Esophagus mucosa (tissue), 1 donor: ENCODE data around the gene NUP153. TPM values are rescaled to one million over a fixed set of nuclear protein-coding genes. Genes with fewer than 3 reads are reported as not detected.
A peak's percentile ranks its signal among the peaks of the same experiment; 100 is the strongest.
"Not testable (repeated sequence)": the region's sequence is repeated elsewhere in the genome, so short reads cannot be mapped to it uniquely, and the experiment has no call there.

ENCODE experiments used
- ATAC-seq: fragments of 200-7000 bp; cut with Tn5 transposase; one replicate; pipeline ENCODE4 v1.9.1; 2020
- total RNA-seq: library from RNA; stranded (reverse); gene quantifications from one replicate; pipeline ENCODE4 v1.2.4, GENCODE V29; 2023
- donor health status: DM: yes; HTN: yes; CAD: no.

Gene NUP153
- total RNA-seq, 1 donor from 2014 or later: 30.2 TPM

DNA sequence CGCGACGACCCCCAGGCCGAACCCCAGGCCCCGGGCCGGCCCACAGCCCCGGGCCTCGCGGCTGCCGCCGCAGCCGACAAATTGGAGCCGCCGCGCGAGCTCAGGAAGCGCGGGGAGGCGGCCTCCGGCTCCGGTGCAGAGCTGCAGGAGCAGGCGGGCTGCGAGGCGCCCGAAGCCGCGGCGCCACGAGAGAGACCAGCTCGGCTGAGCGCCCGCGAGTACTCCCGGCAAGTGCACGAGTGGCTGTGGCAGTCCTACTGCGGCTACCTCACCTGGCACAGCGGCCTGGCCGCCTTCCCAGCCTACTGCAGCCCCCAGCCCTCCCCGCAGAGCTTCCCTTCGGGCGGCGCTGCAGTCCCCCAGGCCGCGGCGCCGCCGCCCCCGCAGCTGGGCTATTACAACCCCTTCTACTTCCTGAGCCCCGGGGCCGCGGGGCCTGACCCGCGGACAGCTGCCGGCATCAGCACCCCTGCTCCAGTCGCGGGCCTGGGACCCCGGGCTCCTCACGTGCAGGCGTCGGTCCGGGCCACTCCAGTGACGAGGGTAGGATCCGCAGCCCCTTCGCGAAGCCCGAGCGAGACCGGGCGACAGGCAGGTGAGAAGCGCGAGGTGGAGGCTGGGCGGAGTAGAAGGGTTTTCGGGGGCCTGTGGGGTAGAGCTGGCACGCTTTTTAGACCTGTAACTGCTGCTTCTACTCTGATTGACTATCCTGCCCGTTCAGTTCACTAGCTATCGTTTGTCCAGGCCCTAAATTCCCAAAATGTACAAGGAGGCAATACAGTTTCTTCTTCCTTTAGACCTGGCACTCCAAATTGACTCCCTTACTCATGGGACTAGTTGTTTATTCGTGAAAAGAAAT, 106.0 kb downstream of the NUP153 start:
- peak; percentile 59 for ATAC-seq

DNA sequence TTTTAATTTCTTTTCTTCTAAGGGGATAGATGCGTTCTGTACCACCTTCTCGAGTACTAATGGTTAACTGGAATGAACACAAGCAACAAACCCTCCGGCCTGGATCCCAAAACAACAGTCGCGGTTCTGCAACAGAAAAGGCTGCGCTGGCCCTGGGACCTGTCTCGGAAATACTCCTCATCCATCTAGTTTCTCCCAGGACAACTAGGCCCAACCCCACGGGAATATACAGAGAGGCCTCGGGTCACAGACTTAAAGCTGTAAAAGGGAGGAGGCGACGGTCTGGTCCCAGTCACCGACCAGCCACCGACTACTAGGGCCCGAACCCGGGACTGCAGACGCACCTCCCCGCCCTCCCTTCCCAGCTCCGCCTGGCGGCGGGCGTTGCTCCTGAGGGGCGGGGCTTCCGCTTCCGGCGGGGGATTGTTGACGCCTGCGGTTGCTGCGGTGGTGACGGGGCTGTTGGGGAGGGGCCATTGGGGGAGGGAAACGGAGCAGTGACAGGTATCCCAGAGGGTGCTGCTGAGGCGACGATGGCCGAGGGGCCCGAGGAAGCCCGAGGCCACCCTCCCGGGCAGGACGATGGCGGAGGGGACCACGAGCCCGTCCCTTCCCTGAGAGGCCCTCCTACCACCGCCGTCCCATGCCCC, 106.7 kb downstream of the NUP153 start, which contains the start of gene FAM8A1:
TSS of gene FAM8A1 (plus strand) at position 426 of the 650 bp plus-strand sequence. CDS start at position 534, 108 bp downstream.
- ATAC-seq: peak; percentile 98

DNA sequence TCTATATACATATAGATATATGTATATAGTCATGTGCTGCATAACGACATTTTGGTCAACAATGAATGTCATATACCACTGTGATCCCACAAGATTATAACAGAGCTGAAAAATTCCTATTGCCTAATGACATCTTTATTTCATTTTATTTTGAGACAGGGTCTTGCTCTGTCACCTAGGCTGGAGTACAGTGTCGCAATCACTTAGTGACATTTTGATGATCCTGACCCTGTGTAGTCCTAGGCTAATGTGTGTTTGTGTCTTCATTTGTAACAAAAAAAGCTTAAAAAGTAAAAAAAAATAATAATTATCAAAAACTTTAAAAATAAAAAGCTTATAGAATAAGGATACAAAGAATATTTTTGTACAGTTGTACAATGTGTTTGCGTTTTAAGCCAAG, 110.6 kb downstream of the NUP153 start:
- no peak for ATAC-seq

DNA sequence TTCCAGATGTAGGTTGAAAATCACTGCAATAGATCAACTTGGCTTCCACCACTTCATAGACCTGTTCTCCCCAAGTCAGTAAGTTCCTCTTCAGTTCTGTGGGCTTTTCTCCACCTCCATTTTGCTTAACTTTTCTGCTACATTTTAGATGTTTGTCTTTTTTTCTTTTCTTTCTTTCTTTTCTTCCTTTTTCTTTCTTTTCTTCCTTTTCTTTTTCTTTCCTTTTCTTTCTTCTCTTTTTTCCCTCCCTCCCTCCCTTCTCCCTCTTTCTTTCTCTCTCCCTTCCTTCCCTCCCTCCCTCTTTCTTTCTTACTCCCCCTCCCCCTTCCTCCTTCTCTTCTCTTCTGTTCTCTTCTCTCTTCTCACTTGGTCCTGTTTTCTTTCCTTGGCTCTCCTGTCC, 113.5 kb downstream of the NUP153 start:
- no peak for ATAC-seq

DNA sequence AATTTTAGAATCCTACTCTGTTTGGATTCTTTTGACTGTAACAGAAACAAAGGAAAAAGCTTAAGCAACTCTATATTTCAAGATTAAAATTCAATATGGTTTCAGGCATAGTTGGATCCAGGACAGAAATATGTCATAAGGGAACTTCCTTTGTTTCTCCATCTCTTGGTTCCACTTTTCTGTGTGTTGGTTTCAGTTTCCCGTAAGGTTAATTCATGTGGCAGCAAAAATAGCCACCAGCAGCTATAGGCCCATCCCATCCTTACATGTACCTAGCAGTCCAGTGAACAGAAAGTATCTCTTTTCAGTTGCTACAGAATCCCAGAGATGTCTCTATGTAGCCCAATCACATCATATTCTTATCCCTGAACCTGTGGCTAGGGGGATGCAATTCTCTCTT, 115.4 kb downstream of the NUP153 start:
- no peak for ATAC-seq

DNA sequence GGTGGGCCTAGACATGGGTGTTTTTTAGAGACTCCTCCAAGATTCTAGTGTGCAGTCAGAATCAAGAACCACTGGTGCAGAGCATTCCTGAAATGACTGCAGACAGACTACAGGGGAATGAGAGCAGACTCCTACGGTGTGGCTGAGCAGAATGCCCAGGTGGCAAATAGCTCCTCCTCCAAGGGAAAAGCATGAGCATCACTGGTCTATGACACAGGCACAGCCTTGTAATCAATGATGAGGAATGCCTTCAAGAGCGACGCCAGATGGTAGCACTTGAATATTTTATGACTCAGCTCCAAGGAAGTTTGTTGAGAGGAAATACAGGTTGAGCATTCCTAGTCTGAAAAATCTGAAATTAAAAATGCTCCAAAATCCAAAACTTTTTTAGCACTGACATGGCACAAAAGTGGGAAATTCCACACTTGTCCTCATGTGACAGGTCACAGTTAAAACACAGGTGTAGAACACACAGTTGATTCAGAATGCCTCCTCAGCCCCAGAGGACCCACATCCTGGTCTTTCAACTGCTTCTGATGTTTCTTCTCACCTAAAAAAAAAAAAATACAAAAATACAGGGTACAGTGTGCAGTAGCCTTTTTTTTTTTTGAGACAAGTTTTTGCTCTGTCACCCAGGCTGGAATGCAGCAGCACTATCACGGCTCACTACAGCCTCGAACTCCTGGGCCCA, 117.2 kb downstream of the NUP153 start:
- ATAC-seq: peak; percentile 92

DNA sequence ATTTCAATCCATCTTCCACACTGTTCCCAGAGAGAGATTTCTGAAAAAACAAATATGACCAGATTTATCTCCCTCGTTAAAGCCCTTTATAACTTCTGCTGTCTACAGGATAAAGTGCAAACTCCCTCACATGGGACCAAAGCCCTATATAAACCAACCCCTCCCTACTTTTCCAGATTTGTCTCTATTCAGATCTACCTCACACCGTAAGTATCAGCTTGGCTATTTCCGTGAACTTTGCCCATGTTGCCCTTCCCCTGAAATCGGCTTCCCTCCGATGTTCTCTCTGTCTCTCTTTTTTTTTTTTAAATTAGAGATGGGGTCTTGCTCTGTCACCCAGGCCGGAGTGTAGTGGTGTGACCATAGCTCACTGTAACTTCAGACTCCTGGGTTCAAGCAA, 118.7 kb downstream of the NUP153 start:
- ATAC-seq: no peak

DNA sequence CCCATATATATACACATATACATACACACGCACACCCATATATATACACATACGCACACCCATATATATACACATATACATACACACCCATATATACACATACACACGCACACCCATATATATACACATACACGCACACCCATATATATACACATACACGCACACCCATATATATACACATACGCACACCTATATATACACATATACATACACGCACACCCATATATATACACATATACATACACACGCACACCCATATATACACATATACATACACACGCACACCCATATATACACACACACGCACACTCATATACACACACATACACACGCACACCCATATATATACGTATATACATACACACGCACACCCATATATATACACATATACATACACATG, 120.1 kb downstream of the NUP153 start:
- not testable (repeated sequence) for ATAC-seq

DNA sequence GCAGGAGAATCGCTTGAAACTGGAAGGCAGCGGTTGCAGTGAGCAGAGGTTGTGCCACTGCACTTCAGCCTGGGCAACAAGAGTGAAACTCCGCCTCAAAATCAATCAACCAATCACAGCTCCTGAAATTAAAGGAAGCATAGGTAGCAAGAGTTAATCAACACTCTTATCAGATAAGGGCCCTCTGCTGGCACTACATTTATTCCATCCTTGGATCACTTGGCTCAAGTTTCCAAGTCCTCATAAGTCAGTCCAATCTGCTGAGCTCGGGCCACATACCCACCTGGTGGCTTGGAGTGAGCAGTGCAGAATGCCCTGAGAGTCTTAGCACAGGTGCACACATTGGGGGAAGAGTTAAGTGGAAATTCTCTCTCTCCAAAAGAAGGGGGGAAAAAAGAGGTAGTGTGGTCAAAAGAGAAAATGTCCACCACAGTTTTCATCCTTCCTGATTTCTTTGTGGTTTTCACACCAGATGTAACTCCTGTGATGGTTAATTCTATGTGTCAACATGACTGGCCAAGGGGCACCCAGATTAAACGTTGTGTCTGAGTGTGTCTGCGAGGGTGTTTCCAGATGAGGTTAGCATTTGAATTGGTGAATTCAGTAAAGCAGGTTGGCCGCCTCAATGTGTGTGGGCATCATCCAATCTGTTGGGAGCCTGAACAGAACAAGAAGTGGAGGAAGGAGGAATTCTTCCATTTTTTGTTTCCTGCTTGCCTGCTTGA, 120.8 kb downstream of the NUP153 start:
- no peak for ATAC-seq

DNA sequence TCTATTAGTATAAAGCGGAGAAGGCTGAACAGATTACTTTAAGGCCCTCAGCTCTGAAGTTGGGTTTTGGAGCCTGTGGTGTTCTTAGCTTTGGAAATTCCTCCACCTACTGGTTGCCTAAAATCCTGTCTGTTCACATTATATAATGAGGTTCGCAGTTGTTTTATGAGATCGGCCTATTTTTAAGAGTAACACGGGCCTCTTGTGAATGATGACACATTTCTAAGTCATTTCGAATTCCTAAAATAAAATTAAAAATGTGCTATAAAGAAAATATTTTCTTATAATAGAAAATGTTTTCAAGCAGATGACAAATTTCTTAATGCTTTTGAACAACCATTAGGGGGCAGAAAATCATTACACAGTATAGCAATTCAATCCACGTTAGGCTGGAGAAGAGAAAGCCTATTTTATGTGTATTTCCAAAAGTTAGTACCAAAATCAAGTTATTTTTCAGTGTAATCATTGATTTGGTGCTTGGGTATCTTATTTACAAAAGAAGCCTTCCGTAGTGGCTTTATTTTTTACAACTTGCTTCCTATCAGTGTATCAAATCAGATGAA, 122.4 kb downstream of the NUP153 start:
- ATAC-seq: peak; percentile 71

DNA sequence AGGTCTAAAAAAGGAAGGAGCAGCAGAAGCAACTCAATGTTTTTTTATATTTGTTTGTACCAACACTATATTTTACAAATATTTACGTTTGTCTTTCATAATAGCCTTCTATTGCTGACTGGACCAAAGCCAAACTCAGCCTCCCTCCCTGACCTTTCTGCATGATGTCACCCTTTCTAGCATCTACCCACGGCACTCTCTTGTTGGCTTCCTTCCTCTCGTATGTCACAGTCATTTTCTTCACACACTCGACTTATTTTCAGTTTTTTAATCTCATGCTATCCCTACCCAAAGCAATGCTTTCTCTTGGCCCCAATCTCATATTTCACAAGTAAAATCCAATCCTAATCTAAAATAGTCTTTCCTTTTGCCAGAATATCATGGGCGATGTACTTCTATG, 122.9 kb downstream of the NUP153 start:
- no peak for ATAC-seq

DNA sequence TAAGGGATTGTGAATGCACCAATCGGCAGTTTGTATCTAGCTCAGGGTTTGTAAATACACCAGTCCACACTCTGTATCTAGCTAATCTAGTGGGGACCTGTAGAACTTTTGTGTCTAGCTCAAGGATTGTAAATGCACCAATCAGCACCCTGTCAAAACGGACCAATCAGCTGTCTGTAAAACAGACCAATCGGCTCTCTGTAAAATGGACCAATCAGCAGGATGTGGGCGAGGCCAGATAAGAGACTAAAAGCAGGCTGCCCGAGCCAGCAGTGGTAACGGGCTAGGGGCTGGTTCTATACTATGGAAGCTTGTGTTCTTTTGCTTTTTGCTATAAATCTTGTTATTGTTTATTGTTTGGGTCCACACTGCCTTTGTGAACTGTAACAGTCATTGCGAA, 125.4 kb downstream of the NUP153 start:
- ATAC-seq: not testable (repeated sequence)

DNA sequence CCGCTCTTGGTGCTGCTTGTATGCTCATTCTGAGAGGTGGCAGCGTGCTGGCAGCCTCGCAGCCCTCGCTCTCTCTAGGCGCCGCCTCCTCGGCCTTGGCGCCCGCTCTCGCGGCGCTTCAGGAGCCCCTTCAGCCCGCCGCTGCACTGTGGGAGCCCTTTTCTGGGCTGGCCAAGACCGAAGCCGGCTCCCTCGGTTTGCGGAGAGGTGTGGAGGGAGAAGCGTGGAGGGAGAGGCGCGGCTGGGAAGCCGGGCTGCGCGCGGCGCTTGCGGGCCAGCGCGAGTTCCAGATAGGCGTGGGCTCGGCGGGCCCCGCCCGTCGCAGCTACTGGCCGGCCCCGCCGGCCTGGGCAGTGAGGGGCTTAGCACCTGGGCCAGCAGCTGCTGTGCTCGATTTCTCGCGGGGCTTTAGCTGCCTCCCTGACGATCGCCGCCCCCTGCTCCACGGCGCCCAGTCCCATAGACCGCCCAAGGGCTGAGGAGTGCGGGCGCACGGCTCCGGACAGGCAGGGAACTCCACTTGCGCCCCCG, 126.1 kb downstream of the NUP153 start:
- ATAC-seq: peak; percentile 61

DNA sequence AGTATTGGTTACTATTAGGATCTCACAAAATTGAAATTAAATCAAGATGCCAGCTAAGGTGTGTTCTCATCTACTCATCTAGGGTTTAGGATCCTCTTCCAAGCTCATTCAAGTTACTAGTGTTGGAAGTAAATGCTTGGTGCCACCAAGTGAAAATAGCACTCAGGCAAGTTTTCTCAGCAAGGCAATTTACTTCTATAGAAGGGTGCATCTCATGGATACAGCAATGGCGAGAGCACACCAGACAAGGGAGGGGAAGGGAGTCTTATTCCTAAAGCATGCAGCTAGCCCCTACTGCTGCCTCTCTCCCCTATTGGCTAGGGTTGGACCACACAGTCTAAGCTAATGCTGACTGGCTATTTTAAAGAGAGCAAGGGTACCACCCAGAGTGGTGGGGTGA, 129.7 kb downstream of the NUP153 start:
- no peak for ATAC-seq

DNA sequence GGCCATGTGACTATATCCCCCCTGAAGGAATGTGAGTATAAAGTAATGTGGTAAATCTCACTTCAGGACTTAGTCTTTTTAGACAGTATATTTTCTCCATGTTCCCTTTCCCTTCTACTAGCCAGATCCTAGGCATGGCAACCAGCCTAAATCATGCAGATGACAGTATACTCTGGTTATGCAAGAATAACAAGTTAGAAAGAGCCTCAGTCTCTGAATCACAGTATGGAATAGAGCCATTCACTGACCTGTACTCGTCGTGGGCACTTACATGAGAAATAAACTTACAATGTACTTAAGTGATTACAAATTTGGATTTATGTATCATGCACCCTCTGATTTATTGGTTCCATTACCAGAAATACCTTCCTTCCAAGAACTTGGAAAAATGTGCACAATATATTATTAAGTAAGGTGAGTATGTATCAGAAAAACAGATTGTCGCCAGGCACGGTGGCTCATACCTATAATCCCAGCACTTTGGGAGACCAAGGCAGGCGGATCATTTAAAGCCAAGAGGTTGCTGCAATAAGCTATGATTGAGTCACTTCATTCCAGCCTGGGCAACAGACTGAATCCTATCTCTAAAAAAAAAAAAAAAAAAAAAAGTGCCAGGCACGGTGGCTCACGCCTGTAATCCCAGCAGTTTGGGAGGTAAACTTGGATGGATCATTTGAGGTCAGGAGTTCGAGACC, 131.7 kb downstream of the NUP153 start:
- ATAC-seq: peak; percentile 99

DNA sequence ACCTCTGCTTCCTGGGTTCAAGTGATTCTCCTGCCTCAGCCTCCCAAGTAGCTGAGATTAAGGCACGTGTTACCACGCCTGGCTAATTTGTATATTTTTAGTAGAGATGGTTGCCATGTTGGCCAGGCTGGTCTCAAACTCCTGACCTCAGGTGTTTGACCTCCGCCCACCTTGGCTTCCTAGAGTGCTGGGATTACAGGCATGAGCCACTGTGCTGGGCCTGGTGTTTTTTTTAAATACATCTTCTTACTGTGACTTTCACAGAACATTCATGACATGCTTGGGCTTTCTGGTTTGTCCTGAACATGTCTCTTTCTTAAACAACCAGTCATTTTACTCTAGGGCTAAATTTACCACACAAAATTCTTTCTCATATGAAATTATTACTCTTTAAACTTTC, 141.3 kb downstream of the NUP153 start:
- ATAC-seq: no peak

Other genes with a start within 250 kb of the NUP153 start
- 7.6 TPM for gene FAM8A1, start 106.6 kb downstream of the NUP153 start, total RNA-seq